ENCODE results near the gene NDUFS8. TPM values are rescaled to one million over a fixed set of nuclear protein-coding genes. Genes with fewer than 3 reads are reported as not detected.

The NDUFS8 gene
- polyA plus RNA-seq, 3 donors, result 62.9 to 141 (median 114) TPM

- H3K27me3 Mint-ChIP-seq (ENCODE audit: low read depth in 3 of 3), result no peaks in the 10 kb centered on the region
- H3K9ac ChIP-seq (ENCODE audit: insufficient read depth, low read length, poor library complexity, severe bottlenecking), result no peak overlapping the region
- no peaks in the 10 kb centered on the region for H3K27me3 ChIP-seq (ENCODE audit: control insufficient read depth in 2 of 2, insufficient read depth in 2 of 2, low read length in 2 of 2)
- H3K27ac ChIP-seq (ENCODE audit: low read depth in 1 of 2, low read length in 2 of 2), result peak overlapping the region in 1 of 2 donors; percentile 41
- H3K9me3 Mint-ChIP-seq, result peaks cover 0 to 3% (median 0%) of the 10 kb centered on the region in 7 donors
- peaks cover 41 to 58% of the 10 kb centered on the region in 2 donors for H3K36me3 ChIP-seq (replicated peaks in 1 of 2; ENCODE audit: control insufficient read depth in 1 of 2, insufficient read depth in 2 of 2, low read length in 2 of 2)
- no peak overlapping the region for H3K4me3 ChIP-seq (replicated peaks in 1 of 3; ENCODE audit: low read depth in 2 of 3, low read length in 3 of 3)
- peaks cover 34 to 62% of the 10 kb centered on the region in 2 donors for H3K36me3 Mint-ChIP-seq
- H3K4me3 Mint-ChIP-seq, result no peak overlapping the region
- peaks cover 67% of the 10 kb centered on the region for H3K79me2 ChIP-seq (ENCODE audit: insufficient read depth, low read length)
- no peak for DNase-seq
- 100% methylated on average over 2 of the region's 5 CpGs for WGBS (ENCODE audit: insufficient coverage)
- TF ChIP-seq CTCF (IDR thresholded peaks at IDR 0.05), result no peak
- peaks cover 60 to 78% of the 10 kb centered on the region in 2 donors for H3K4me1 ChIP-seq (ENCODE audit: control insufficient read depth in 1 of 2, insufficient read depth in 2 of 2, low read length in 2 of 2)
- H3K27ac Mint-ChIP-seq, result peak overlapping the region in 1 of 7 donors; percentile 41
- H4K20me1 ChIP-seq (ENCODE audit: insufficient read depth, low read length), result peaks cover 97% of the 10 kb centered on the region
- no peak overlapping the region for H2AFZ ChIP-seq (ENCODE audit: insufficient read depth, low read depth, low read length, poor library complexity, severe bottlenecking)
- peaks cover 60% of the 10 kb centered on the region for H3K4me1 Mint-ChIP-seq
- no peaks in the 10 kb centered on the region for H3K9me3 ChIP-seq (replicated peaks in 1 of 2; ENCODE audit: control insufficient read depth in 1 of 2, insufficient read depth in 1 of 2, low read length in 2 of 2)
- intact Hi-C loops (cut with micrococcal nuclease), result loop anchor here (5.0 to 10.0 kb wide), 2 partner anchors 38 to 215 kb away; partner anchors contain the start of genes KMT5B (in 1 of the 2) and TCIRG1 (in 1 of the 2)
- no peak overlapping the region for H3K4me2 ChIP-seq (replicated peaks; ENCODE audit: extremely low read depth, low read length, poor library complexity, severe bottlenecking)
Measured at GRCh38 chr11:67999704-68000103, 30.8 kb upstream of the NDUFS8 start.

GRCh38 chr11:68002575-68002937 lies 27.9 kb upstream of the NDUFS8 start:
- H3K79me2 ChIP-seq (ENCODE audit: insufficient read depth, low read length), result peaks cover 62% of the 10 kb centered on the region
- H3K27me3 ChIP-seq (ENCODE audit: control insufficient read depth in 2 of 2, insufficient read depth in 2 of 2, low read length in 2 of 2), result no peaks in the 10 kb centered on the region
- peaks cover 26 to 38% of the 10 kb centered on the region in 2 donors for H3K36me3 ChIP-seq (replicated peaks in 1 of 2; ENCODE audit: control insufficient read depth in 1 of 2, insufficient read depth in 2 of 2, low read length in 2 of 2)
- Mint-ChIP-seq H3K4me1 (peaks cover 61% of the 10 kb centered on the region), H3K9me3 (peaks cover 0 to 3% (median 0%) of the 10 kb centered on the region in 7 donors), H3K27me3 (ENCODE audit: low read depth in 3 of 3) (no peaks in the 10 kb centered on the region), H3K27ac (peak overlapping the region; percentile 68 to 93 (median 83)), H3K36me3 (peaks cover 24 to 41% of the 10 kb centered on the region in 2 donors), H3K4me3 (peak overlapping the region; percentile 95 to 97)
- peak overlapping the region; percentile 61 to 71 for H3K27ac ChIP-seq (ENCODE audit: low read depth in 1 of 2, low read length in 2 of 2)
- H3K4me3 ChIP-seq (replicated peaks in 1 of 3; ENCODE audit: low read depth in 2 of 3, low read length in 3 of 3), result peak overlapping the region; percentile 80 to 97 (median 90)
- H3K4me2 ChIP-seq (replicated peaks; ENCODE audit: extremely low read depth, low read length, poor library complexity, severe bottlenecking), result peak overlapping the region; percentile 94
- peaks cover 53 to 74% of the 10 kb centered on the region in 2 donors for H3K4me1 ChIP-seq (ENCODE audit: control insufficient read depth in 1 of 2, insufficient read depth in 2 of 2, low read length in 2 of 2)
- no peak for TF ChIP-seq CTCF (IDR thresholded peaks at IDR 0.05)
- DNase-seq, result peak; percentile 33 to 51 (median 48)
- peaks cover 73% of the 10 kb centered on the region for H4K20me1 ChIP-seq (ENCODE audit: insufficient read depth, low read length)
- WGBS (ENCODE audit: insufficient coverage), result 7% methylated on average over 8 of the region's 9 CpGs
- intact Hi-C loops (cut with micrococcal nuclease), result loop anchor here (5.0 to 10.0 kb wide), 2 partner anchors 35 to 212 kb away; partner anchors contain the start of genes KMT5B (in 1 of the 2) and TCIRG1 (in 1 of the 2)
- H3K9me3 ChIP-seq (replicated peaks in 1 of 2; ENCODE audit: control insufficient read depth in 1 of 2, insufficient read depth in 1 of 2, low read length in 2 of 2), result no peaks in the 10 kb centered on the region
- peak overlapping the region; percentile 29 for H2AFZ ChIP-seq (ENCODE audit: insufficient read depth, low read depth, low read length, poor library complexity, severe bottlenecking)
- peak overlapping the region; percentile 59 for H3K9ac ChIP-seq (ENCODE audit: insufficient read depth, low read length, poor library complexity, severe bottlenecking)
